Kidney epithelial cell (primary cell): ENCODE data around the gene YAF2. TPM values are rescaled to one million over a fixed set of nuclear protein-coding genes. Genes with fewer than 3 reads are reported as not detected.

ENCODE experiments used
- DNase-seq: peaks from one replicate; pipeline ENCODE4 v3.0.0-alpha.2; 2010; ENCODE audit warnings: low read depth
- H3K27me3 ChIP-seq: 2 replicates; pipeline ENCODE4 v1.6.0; 2011; ENCODE audit warnings: low read length; ENCODE audit not compliant: control insufficient read depth, insufficient read depth
- H3K36me3 ChIP-seq: 2 replicates; pipeline ENCODE4 v1.5.1; 2011; ENCODE audit warnings: low read length; ENCODE audit not compliant: control insufficient read depth, insufficient read depth
- H3K4me3 ChIP-seq: 2 replicates; pipeline ENCODE4 v1.5.1; 2011; ENCODE audit warnings: low read depth, mild to moderate bottlenecking, control low read depth, low read length
- CTCF ChIP-seq: IDR thresholded peaks from 2 replicates; pipeline ENCODE4 v1.5.1; 2011; ENCODE audit warnings: mild to moderate bottlenecking, moderate library complexity, low read length, control low read depth, inconsistent platforms; ENCODE audit not compliant: insufficient read depth, poor library complexity, severe bottlenecking
- total RNA-seq: library from RNA; depleted of rRNA; stranded (reverse); fragments of >200 nt; gene quantifications from 2 replicates; pipeline ENCODE4 v1.2.3, GENCODE V29; 2015

Gene YAF2
- total RNA-seq, 1 donor from 2014 or later: 15.7 TPM

- Histone ChIP-seq H3K36me3 (no peaks in the 10 kb centered on the region), H3K4me3 (no peak overlapping the region), H3K27me3 (no peaks in the 10 kb centered on the region)
- no peak for DNase-seq
- no peak for TF ChIP-seq CTCF
Measured at GRCh38 chr12:42173961-42174521, 64.0 kb downstream of the YAF2 start.

- Histone ChIP-seq H3K4me3 (no peak overlapping the region), H3K36me3 (no peaks in the 10 kb centered on the region), H3K27me3 (no peaks in the 10 kb centered on the region)
- TF ChIP-seq CTCF: no peak
- no peak for DNase-seq
Measured at GRCh38 chr12:42172441-42173210, 65.4 kb downstream of the YAF2 start.

- no peak for TF ChIP-seq CTCF
- no peak for DNase-seq
- Histone ChIP-seq H3K27me3 (no peaks in the 10 kb centered on the region), H3K4me3 (no peak overlapping the region), H3K36me3 (no peaks in the 10 kb centered on the region)
Measured at GRCh38 chr12:42167711-42168110, 70.3 kb downstream of the YAF2 start.

GRCh38 chr12:42166501-42166900, 71.5 kb downstream of the YAF2 start:
- no peak for TF ChIP-seq CTCF
- Histone ChIP-seq H3K27me3 (no peaks in the 10 kb centered on the region), H3K36me3 (no peaks in the 10 kb centered on the region), H3K4me3 (no peak overlapping the region)
- no peak for DNase-seq

GRCh38 chr12:42163913-42164312, 74.1 kb downstream of the YAF2 start:
- DNase-seq: no peak
- no peak for TF ChIP-seq CTCF

More at GRCh38 chr12:42163913-42164312, 74.1 kb downstream of the YAF2 start:
- no peaks in the 10 kb centered on the region for H3K36me3 ChIP-seq
- H3K4me3 ChIP-seq: no peak overlapping the region
- no peaks in the 10 kb centered on the region for H3K27me3 ChIP-seq
